ENCODE data around the gene ACSS1.

The ACSS1 gene

GRCh38 chr20:24958506-24959385 is 99.2 kb downstream of the ACSS1 start:
- TF ChIP-seq, protein P1, sequence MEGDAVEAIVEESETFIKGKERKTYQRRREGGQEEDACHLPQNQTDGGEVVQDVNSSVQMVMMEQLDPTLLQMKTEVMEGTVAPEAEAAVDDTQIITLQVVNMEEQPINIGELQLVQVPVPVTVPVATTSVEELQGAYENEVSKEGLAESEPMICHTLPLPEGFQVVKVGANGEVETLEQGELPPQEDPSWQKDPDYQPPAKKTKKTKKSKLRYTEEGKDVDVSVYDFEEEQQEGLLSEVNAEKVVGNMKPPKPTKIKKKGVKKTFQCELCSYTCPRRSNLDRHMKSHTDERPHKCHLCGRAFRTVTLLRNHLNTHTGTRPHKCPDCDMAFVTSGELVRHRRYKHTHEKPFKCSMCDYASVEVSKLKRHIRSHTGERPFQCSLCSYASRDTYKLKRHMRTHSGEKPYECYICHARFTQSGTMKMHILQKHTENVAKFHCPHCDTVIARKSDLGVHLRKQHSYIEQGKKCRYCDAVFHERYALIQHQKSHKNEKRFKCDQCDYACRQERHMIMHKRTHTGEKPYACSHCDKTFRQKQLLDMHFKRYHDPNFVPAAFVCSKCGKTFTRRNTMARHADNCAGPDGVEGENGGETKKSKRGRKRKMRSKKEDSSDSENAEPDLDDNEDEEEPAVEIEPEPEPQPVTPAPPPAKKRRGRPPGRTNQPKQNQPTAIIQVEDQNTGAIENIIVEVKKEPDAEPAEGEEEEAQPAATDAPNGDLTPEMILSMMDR (IDR thresholded peaks at IDR 0.05) = no peak

DNA sequence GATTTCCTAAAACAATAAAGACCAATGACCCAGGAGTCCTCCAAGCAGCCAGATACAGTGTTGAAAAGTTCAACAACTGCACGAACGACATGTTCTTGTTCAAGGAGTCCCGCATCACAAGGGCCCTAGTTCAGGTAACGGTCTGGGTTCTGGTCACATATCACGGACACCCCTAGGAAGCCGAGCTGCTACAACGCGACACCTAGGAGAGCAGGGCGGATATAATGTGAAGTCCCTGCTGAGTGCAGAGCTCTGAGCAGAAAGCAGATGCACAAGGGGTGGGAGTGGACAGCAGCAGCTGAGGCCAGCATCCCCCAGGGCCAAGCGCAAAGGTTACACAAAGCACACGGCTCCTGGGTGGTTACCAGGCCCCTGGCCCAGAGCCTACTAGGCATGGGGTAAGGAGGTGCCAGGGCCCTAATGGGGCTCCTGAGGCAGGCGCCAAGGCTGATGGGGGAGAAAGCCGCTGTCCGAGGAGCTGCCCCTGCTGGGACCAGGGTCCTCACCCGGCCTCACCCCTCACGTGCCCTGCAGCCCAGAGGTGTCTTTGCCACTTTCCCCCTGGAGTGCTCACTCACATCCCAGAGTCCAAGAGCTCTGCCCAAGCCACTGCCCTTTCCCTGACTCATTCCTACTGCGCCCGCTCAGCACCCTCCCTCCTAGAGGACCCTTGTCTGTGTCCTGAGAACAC is 100.5 kb downstream of the ACSS1 start:
- TF ChIP-seq, protein P1 (IDR thresholded peaks at IDR 0.05) = no peak
